Stimulated activated CD4-positive, alpha-beta T cell treated with anti-CD3 and anti-CD28 coated beads, Interleukin-12 subunit alpha, Interleukin-12 subunit beta, amount 100 ng/mL, for 4 hours (primary cell): ENCODE results near the gene STAT4.
"Not testable (repeated sequence)": the region's sequence is repeated elsewhere in the genome, so short reads cannot be mapped to it uniquely, and the experiment has no call there.

ENCODE experiments used
- DNase-seq: peaks from one replicate; pipeline ENCODE4 v3.0.0-alpha.2; 2020

Gene STAT4

GRCh38 chr2:191012845-191013681 is 137.7 kb downstream of the STAT4 start:
- no peak for DNase-seq

DNA sequence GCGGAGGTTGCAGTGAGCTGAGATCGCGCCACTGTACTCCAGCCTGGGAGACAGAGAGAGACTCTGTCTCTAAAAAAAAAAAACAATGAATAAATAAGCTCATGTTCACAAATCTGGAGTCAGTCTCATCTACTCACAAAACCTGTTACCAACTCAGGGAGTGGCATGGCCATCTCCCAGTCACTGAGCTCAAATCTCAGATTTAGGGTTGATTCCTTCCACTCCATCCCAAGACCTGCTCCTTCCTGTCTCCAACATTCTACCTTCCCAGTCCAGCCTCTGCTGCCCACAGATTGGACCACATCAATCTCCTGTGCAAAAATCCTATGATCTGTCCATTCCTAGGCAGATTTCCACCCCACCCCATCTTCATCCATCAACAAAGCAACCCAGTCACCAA is 138.4 kb downstream of the STAT4 start:
- DNase-seq, result no peak

- DNase-seq, result no peak
Observed at GRCh38 chr2:191010887-191011885, 139.6 kb downstream of the STAT4 start.

- no peak for DNase-seq
Observed at GRCh38 chr2:191009541-191010374, 141.0 kb downstream of the STAT4 start.

GRCh38 chr2:191008286-191008685 is 142.5 kb downstream of the STAT4 start:
- no peak for DNase-seq

- DNase-seq, result no peak
Observed at GRCh38 chr2:191006997-191007783, 143.6 kb downstream of the STAT4 start.

DNA sequence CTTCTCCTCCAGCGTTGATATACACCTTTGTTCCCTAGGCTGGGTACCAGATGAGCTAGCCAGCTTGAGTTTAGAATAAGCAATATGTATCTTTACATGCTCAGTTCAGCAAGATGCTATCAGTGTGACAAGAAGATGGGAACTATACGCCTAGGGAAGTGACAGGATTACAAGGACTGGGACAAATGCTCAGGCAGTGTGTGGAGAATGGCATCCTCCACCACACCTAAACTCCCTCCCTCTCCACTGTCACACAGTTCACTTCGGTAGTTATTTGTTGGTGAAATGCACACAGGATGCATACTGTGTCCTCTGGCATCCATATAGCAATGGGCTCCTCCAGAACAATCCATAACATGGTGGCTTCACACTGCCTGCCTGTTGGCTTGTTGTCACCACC is 144.5 kb downstream of the STAT4 start:
- no peak for DNase-seq

- no peak for DNase-seq
Observed at GRCh38 chr2:191003405-191004309, 147.1 kb downstream of the STAT4 start.

GRCh38 chr2:191001624-191002023 is 149.2 kb downstream of the STAT4 start:
- no peak for DNase-seq

DNA sequence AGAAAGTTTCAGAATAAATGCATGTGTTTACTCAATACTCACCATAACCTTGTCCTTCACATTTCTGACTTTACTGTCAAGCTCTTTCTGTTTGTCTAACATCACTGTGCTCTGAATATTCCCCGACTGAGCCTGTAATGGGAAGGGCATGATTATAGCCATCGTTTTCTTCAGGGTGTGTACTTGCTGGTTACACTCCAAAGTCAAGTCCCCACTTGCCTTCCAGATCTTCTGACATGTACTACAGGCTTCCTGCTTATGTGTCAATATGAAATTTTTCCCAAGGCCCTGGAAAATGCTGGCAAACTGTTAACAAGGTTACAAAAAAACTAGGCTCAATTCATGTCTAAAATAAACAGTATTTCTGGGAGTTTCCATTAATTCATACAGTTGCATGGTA is 149.8 kb downstream of the STAT4 start:
- no peak for DNase-seq

- no peak for DNase-seq
Observed at GRCh38 chr2:190999949-191000665, 150.7 kb downstream of the STAT4 start.

DNA sequence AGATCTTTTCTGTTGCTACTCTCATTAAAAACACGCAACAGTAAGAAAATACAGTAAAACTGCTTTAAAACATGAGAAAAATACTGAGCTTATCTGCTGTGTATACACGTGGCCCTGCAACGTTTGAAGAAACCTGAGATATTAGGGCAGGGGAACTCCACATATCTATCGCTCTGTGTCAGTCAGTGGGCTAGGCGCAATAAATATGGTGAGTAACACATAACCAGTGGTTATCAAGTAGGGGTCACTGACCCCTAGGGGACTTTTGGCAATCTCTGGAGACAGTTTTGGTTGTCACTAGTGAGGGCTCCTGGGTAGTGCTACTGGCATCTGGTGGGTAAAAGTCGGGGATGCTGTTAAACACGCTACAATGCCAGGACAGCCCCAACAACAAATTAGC is 151.7 kb downstream of the STAT4 start:
- DNase-seq, result no peak

DNA sequence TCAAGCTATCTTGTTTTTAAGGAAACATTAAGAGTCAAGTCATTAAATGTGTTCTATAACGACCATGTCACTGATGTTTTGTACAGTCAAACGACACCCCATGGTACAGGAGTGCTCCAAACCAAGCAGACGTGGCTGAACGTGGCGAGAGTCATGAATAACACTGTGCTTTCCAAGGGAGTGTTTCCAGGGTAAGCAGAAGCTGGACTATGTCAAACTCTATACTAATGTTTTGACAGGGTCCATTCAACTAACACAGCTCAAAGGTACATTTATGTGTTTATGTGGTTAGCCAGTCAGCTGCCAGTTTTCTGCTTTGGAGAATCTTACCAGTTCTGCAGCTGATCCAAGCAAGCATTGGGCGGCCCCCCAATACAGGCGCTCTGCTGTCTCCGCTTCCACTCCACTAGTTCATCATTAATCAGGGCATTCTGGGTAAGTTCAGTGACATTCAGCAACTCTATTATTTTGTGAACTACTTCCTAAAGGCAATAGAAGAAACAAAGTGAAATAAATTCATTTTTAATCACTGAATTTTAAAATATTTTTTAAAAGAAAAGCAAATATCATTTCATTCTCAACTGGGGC is 153.2 kb downstream of the STAT4 start:
- no peak for DNase-seq

DNA sequence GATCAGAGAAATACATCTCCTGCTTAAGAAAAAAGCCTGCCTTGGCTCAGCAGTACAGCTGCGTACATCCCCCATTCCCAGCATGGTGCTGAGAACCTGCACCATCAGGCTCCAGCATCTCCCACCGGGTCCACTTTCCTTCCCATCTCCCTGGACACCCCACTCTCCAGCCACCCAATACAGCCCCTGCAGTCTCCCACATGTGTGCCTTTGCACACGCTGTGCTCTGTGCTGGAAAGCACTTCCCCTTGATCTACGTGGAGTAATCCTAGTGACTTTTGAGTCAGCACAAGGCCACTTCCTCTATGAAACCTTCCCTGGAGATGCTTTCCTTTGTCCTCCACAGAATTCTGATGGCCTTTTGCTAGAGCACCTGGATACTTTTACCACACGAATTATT is 153.8 kb downstream of the STAT4 start:
- DNase-seq, result no peak

GRCh38 chr2:190996338-190996946 is 154.4 kb downstream of the STAT4 start:
- DNase-seq, result no peak

- not testable (repeated sequence) for DNase-seq
Observed at GRCh38 chr2:190995315-190995714, 155.5 kb downstream of the STAT4 start.

GRCh38 chr2:190994148-190994547 is 156.6 kb downstream of the STAT4 start:
- DNase-seq, result no peak

GRCh38 chr2:190993292-190993643 is 157.5 kb downstream of the STAT4 start:
- no peak for DNase-seq

DNA sequence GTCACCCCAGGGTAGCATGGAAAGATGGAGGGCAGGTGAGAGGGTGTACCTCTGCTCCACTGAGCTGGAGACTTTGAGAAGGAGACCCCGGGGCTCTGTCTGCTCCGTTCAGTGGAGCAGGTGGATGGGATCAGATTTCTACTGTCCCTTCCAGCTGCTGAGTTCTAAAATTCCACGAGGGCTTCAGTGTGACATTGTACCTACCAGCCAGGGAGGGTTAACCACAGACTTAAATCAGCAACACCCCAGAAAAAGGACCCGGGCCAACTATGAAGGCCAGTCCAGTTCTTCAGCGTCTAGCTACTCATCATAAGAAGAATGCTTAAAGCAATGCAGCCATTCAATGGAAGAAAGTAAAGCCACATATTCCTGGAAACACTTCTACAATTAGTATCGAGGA is 160.7 kb downstream of the STAT4 start:
- DNase-seq, result no peak
